Fibroblast of lung (primary cell): ENCODE results near the gene PPL. TPM values are rescaled to one million over a fixed set of nuclear protein-coding genes. Genes with fewer than 3 reads are reported as not detected.

Experiments
- DNase-seq, 2 donors: peaks; one replicate each; pipeline versions ENCODE4 v3.0.0 to v3.0.0-alpha.2; 2010; ENCODE audit warnings: low read depth in 2 of 2
- H2AFZ ChIP-seq: 2 replicates; pipeline ENCODE4 v1.5.1; 2012; ENCODE audit warnings: low read length, control low read depth, inconsistent platforms
- H3K27ac ChIP-seq: 2 replicates; pipeline ENCODE4 v1.5.1; 2011; ENCODE audit warnings: low read length, control low read depth; ENCODE audit not compliant: insufficient read depth
- H3K27me3 ChIP-seq: 2 replicates; pipeline ENCODE4 v1.5.1; 2011; ENCODE audit warnings: mild to moderate bottlenecking, low read length; ENCODE audit not compliant: control insufficient read depth, insufficient read depth
- H3K36me3 ChIP-seq: 2 replicates; pipeline ENCODE4 v1.5.1; 2011; ENCODE audit warnings: low read length; ENCODE audit not compliant: control insufficient read depth, insufficient read depth
- H3K4me1 ChIP-seq: 2 replicates; pipeline ENCODE4 v1.5.1; 2011; ENCODE audit warnings: low read length; ENCODE audit not compliant: control insufficient read depth, insufficient read depth; ENCODE audit errors: extremely low read depth
- H3K4me2 ChIP-seq: 2 replicates; pipeline ENCODE4 v1.5.1; 2011; ENCODE audit warnings: low read length, control low read depth; ENCODE audit not compliant: insufficient read depth; ENCODE audit errors: extremely low read depth
- H3K4me3 ChIP-seq, 4 experiments: fragments of 200-600 bp in 1 of 4; sonication (generic) in 1 of 4; replicated peaks in 1 of 4; 2 replicates each; pipeline ENCODE4 v1.5.1; 2011 to 2016; ENCODE audit warnings: low read length in 4 of 4, low read depth in 3 of 4, mild to moderate bottlenecking in 3 of 4, control low read depth in 2 of 4, inconsistent platforms in 1 of 4, mixed read lengths in 1 of 4; ENCODE audit not compliant: insufficient read depth in 1 of 4; ENCODE audit errors: control extremely low read depth in 1 of 4
- H3K79me2 ChIP-seq: 2 replicates; pipeline ENCODE4 v1.5.1; 2012; ENCODE audit warnings: mild to moderate bottlenecking, low read length, inconsistent platforms; ENCODE audit not compliant: control insufficient read depth, insufficient read depth
- H3K9ac ChIP-seq: 2 replicates; pipeline ENCODE4 v1.5.1; 2011; ENCODE audit warnings: mild to moderate bottlenecking, low read length, control low read depth; ENCODE audit not compliant: insufficient read depth
- H3K9me3 ChIP-seq: 2 replicates; pipeline ENCODE4 v1.5.1; 2012; ENCODE audit warnings: low read depth, low read length; ENCODE audit not compliant: control insufficient read depth, insufficient read depth
- H4K20me1 ChIP-seq: 2 replicates; pipeline ENCODE4 v1.5.1; 2011; ENCODE audit warnings: low read length; ENCODE audit not compliant: control insufficient read depth, insufficient read depth; ENCODE audit errors: extremely low read depth
- CTCF ChIP-seq, 2 donors: IDR thresholded peaks in 1 of 2; conservative IDR thresholded peaks in 1 of 2; 1 replicate in 1 of 2; 2 replicates in 1 of 2; pipeline ENCODE4 v1.5.1; 2011 to 2012; ENCODE audit warnings: low read length in 2 of 2, control low read depth in 1 of 2, inconsistent platforms in 1 of 2, low read depth in 1 of 2, mild to moderate bottlenecking in 1 of 2
- EZH2 ChIP-seq: IDR thresholded peaks from 2 replicates; pipeline ENCODE4 v1.5.1; 2012; ENCODE audit warnings: low read length, control low read depth, mild to moderate bottlenecking; ENCODE audit errors: missing control alignments
- polyA plus RNA-seq, 2 donors: library from polyadenylated mRNA; depleted of rRNA in 1 of 2; stranded (reverse) in 1 of 2; unstranded in 1 of 2; fragments of >200 nt; gene quantifications; 2 replicates each; pipeline ENCODE4 v1.2.1, GENCODE V29; 2011 to 2012; ENCODE audit warnings: missing spikeins in 1 of 2
- total RNA-seq: library from RNA; depleted of rRNA; stranded (reverse); fragments of >200 nt; gene quantifications from 2 replicates; pipeline ENCODE4 v1.2.1, GENCODE V29; 2014

The PPL gene
- total and polyA plus RNA-seq, 2 donors (not counting 1 experiment from before 2014, with no cell fraction given): 5.0 to 50.5 TPM

GRCh38 chr16:4904942-4905615 lies 31.9 kb downstream of the PPL start:
- Histone ChIP-seq H3K4me1 (no peaks in the 10 kb centered on the region), H3K27ac (no peak overlapping the region), H3K79me2 (no peaks in the 10 kb centered on the region), H3K9me3 (no peaks in the 10 kb centered on the region), H3K27me3 (peaks cover 3% of the 10 kb centered on the region), H3K4me3 (no peak overlapping the region), H2AFZ (no peak overlapping the region), H3K9ac (no peak overlapping the region), H3K4me2 (no peak overlapping the region), H4K20me1 (no peaks in the 10 kb centered on the region), H3K36me3 (no peaks in the 10 kb centered on the region)
- no peak for TF ChIP-seq CTCF (conservative IDR thresholded peaks at IDR 0.05 in 1 of 2, IDR thresholded peaks at IDR 0.05 in 1 of 2; ENCODE audit: low read depth in 1 of 2, low read length in 2 of 2)
- no peak for DNase-seq

GRCh38 chr16:4904108-4904941 lies 32.6 kb downstream of the PPL start:
- no peaks in the 10 kb centered on the region for H3K4me1 ChIP-seq
- H3K36me3 ChIP-seq: no peaks in the 10 kb centered on the region
- no peak for TF ChIP-seq CTCF (conservative IDR thresholded peaks at IDR 0.05 in 1 of 2, IDR thresholded peaks at IDR 0.05 in 1 of 2; ENCODE audit: low read depth in 1 of 2, low read length in 2 of 2)
- no peak for TF ChIP-seq EZH2
- H3K9ac ChIP-seq: no peak overlapping the region
- no peaks in the 10 kb centered on the region for H3K79me2 ChIP-seq
- no peak overlapping the region for H3K4me2 ChIP-seq
- no peak overlapping the region for H3K4me3 ChIP-seq
- DNase-seq: no peak
- peaks cover 3% of the 10 kb centered on the region for H3K27me3 ChIP-seq
- no peaks in the 10 kb centered on the region for H4K20me1 ChIP-seq
- H3K9me3 ChIP-seq: no peaks in the 10 kb centered on the region
- H2AFZ ChIP-seq: no peak overlapping the region
- no peak overlapping the region for H3K27ac ChIP-seq

GRCh38 chr16:4902038-4902437 lies 34.9 kb downstream of the PPL start:
- H3K36me3 ChIP-seq: no peaks in the 10 kb centered on the region
- peaks cover 3% of the 10 kb centered on the region for H3K27me3 ChIP-seq
- TF ChIP-seq EZH2 (no peak), CTCF (conservative IDR thresholded peaks at IDR 0.05 in 1 of 2, IDR thresholded peaks at IDR 0.05 in 1 of 2; ENCODE audit: low read depth in 1 of 2, low read length in 2 of 2) (no peak)
- no peaks in the 10 kb centered on the region for H3K9me3 ChIP-seq
- H4K20me1 ChIP-seq: no peaks in the 10 kb centered on the region
- no peaks in the 10 kb centered on the region for H3K4me1 ChIP-seq
- no peaks in the 10 kb centered on the region for H3K79me2 ChIP-seq
- H3K4me3 ChIP-seq: no peak overlapping the region
- H3K27ac ChIP-seq: no peak overlapping the region
- H3K9ac ChIP-seq: no peak overlapping the region
- H3K4me2 ChIP-seq: no peak overlapping the region
- no peak for DNase-seq
- H2AFZ ChIP-seq: no peak overlapping the region
